ENCODE data around the gene CATSPERE. TPM values are rescaled to one million over a fixed set of nuclear protein-coding genes. Genes with fewer than 3 reads are reported as not detected.

Gene CATSPERE
- total and polyA plus RNA-seq, 2 of the 8 experiments (the other 6 are each of a cell fraction or from before 2014, with no cell fraction given) = 0.05 to 0.45 TPM

GRCh38 chr1:244603498-244603897, 142.4 kb downstream of the CATSPERE start:
- no peaks in the 10 kb centered on the region for H3K23me2 ChIP-seq (ENCODE audit: low read depth, low read length)
- no peak overlapping the region for H3K9ac ChIP-seq (replicated peaks in 1 of 4; ENCODE audit: extremely low read depth in 1 of 4, low read depth in 3 of 4, low read length in 3 of 4)
- no peak overlapping the region for H2BK15ac ChIP-seq (ENCODE audit: low read length)
- H3K79me1 ChIP-seq (ENCODE audit: low read depth, low read length) = no peaks in the 10 kb centered on the region
- H3K27ac ChIP-seq (ENCODE audit: low read depth, low read length) = no peak overlapping the region
- no peak overlapping the region for H3K56ac ChIP-seq (replicated peaks; ENCODE audit: insufficient read length, low read depth, low read length)
- FAIRE-seq = no peak
- H3K79me2 ChIP-seq (ENCODE audit: control insufficient read depth in 1 of 2, insufficient read depth in 2 of 2, low read length in 2 of 2) = no peaks in the 10 kb centered on the region
- H3K14ac ChIP-seq (ENCODE audit: insufficient read length) = no peak overlapping the region
- no peak overlapping the region for H2BK20ac ChIP-seq (ENCODE audit: low read length)
- no peak overlapping the region for H2BK12ac ChIP-seq (ENCODE audit: low read depth, low read length)
- H4K8ac ChIP-seq (ENCODE audit: extremely low read depth, insufficient read depth, low read length) = no peak overlapping the region
- H3K4me2 ChIP-seq (ENCODE audit: insufficient read depth in 1 of 2, low read depth in 2 of 2, low read length in 2 of 2) = no peak overlapping the region
- H3K23ac ChIP-seq (ENCODE audit: insufficient read length) = no peak overlapping the region
- no peak overlapping the region for H4K91ac ChIP-seq (replicated peaks; ENCODE audit: insufficient read length, low read length)
- H2AK5ac ChIP-seq (ENCODE audit: low read depth, low read length) = no peak overlapping the region
- no peak overlapping the region for H3K18ac ChIP-seq (ENCODE audit: extremely low read depth, low read length)
- DNase-seq (ENCODE audit: low read depth in 1 of 2, low spot score in 2 of 2) = no peak
- no peak overlapping the region for H2BK120ac ChIP-seq (replicated peaks; ENCODE audit: low read depth, low read length)
- POLR2A ChIA-PET (ENCODE audit: partially characterized antibody) = interaction anchor here (0.8 to 2.1 kb wide), 4 partner anchors 49 to 232 kb away, joined by 3 to 6 read pairs (median 3); partner anchors contain the start of genes COX20 and DESI2
- TF ChIP-seq CTBP2 (IDR thresholded peaks at IDR 0.05; ENCODE audit: borderline replicate concordance, insufficient read depth, insufficient read length, low read length) (no peak), RAD21 (IDR thresholded peaks at IDR 0.05 in 1 of 2, conservative IDR thresholded peaks at IDR 0.05 in 1 of 2; ENCODE audit: low read depth in 2 of 2, low read length in 2 of 2) (peak; percentile 72 to 76), ZNF274 (IDR thresholded peaks at IDR 0.05; ENCODE audit: borderline replicate concordance, extremely low read depth, low read length) (no peak), MAFK (IDR thresholded peaks at IDR 0.05; ENCODE audit: low read depth, low read length) (0 out of 2 replicates have a peak, but pooled peaks have one; percentile 3), KDM4A (IDR thresholded peaks at IDR 0.05; ENCODE audit: low read depth, low read length, severe bottlenecking) (no peak)
- TF ChIP-seq, protein P1, sequence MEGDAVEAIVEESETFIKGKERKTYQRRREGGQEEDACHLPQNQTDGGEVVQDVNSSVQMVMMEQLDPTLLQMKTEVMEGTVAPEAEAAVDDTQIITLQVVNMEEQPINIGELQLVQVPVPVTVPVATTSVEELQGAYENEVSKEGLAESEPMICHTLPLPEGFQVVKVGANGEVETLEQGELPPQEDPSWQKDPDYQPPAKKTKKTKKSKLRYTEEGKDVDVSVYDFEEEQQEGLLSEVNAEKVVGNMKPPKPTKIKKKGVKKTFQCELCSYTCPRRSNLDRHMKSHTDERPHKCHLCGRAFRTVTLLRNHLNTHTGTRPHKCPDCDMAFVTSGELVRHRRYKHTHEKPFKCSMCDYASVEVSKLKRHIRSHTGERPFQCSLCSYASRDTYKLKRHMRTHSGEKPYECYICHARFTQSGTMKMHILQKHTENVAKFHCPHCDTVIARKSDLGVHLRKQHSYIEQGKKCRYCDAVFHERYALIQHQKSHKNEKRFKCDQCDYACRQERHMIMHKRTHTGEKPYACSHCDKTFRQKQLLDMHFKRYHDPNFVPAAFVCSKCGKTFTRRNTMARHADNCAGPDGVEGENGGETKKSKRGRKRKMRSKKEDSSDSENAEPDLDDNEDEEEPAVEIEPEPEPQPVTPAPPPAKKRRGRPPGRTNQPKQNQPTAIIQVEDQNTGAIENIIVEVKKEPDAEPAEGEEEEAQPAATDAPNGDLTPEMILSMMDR (IDR thresholded peaks at IDR 0.05; ENCODE audit: control extremely low read depth in 1 of 3, insufficient read depth in 1 of 3, low read depth in 1 of 3, low read length in 3 of 3) = peak in 2 of 3 experiments; percentile 46 to 51; a peak in 2 of 4 replicates
- no peaks in the 10 kb centered on the region; a peak in 1 of 8 replicates for H3K36me3 ChIP-seq (ENCODE audit: control insufficient read depth in 2 of 4, insufficient read depth in 4 of 4, low read length in 3 of 4)
- H2AFZ ChIP-seq (ENCODE audit: low read length) = no peak overlapping the region
- H2BK5ac ChIP-seq (ENCODE audit: low read depth, low read length) = no peak overlapping the region
- H3K27me3 ChIP-seq (replicated peaks in 1 of 4; ENCODE audit: control insufficient read depth in 3 of 4, extremely low read depth in 1 of 4, insufficient read depth in 3 of 4, low read length in 3 of 4) = no peaks in the 10 kb centered on the region
- H4K5ac ChIP-seq (ENCODE audit: insufficient read length, low read depth, low read length) = no peak overlapping the region
- no peak overlapping the region for H3K4ac ChIP-seq (replicated peaks; ENCODE audit: insufficient read length, low read depth, low read length)
- CTCF ChIA-PET (ENCODE audit: partially characterized antibody) = interaction anchor here (0.6 to 4.1 kb wide), 48 partner anchors 8 to 1573 kb away, joined by 3 to 64 read pairs (median 4); partner anchors contain the start of gene DESI2
- H3K9me3 ChIP-seq (ENCODE audit: insufficient read depth in 2 of 2, low read depth in 1 of 2, low read length in 1 of 2) = no peaks in the 10 kb centered on the region
- no peaks in the 10 kb centered on the region for H3K4me1 ChIP-seq (replicated peaks in 1 of 4; ENCODE audit: control insufficient read depth in 3 of 4, insufficient read depth in 4 of 4, low read length in 3 of 4)
- no peaks in the 10 kb centered on the region for H4K20me1 ChIP-seq (replicated peaks in 1 of 2; ENCODE audit: control insufficient read depth in 1 of 2, insufficient read depth in 2 of 2, low read length in 2 of 2)
- no peak overlapping the region for H3K4me3 ChIP-seq (ENCODE audit: extremely low read depth in 1 of 4, insufficient read depth in 2 of 4, low read depth in 3 of 4, low read length in 4 of 4)
